ENCODE measurements around the gene ABCC1.

Gene ABCC1

DNA sequence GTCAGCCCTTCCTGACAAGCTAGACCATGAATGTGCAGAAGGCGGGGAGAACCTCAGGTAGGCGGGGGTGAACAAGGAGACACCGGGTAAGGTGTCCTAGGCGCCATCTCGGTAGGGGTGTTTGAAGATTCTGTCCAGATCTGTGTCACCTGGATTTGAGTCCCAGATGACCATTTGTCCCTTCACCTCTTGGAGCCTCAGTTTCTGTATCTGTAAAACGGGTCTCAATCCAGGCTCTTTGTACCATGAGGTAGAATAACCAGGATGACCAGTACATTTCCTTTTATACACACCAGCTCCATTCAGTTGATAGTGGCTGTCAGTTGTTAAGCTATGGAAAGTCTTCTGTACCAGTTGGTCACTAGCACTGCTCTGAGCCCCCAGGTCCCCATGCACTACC, 187.2 kb downstream of the ABCC1 start:
- Histone ChIP-seq H4K20me1 (peaks cover 0 to 20% (median 0%) of the 10 kb centered on the region in 11 experiments; a peak in 1 of 22 replicates), H3K27ac (no peak overlapping the region), H3K27me3 (no peaks in the 10 kb centered on the region), H3K4me2 (no peak overlapping the region), H3K4me1 (peaks cover 0 to 19% (median 15%) of the 10 kb centered on the region in 10 experiments; a peak in 17 of 20 replicates), H3K9ac (no peak overlapping the region), H3K4me3 (no peak overlapping the region), H3K9me3 (replicated peaks in 1 of 11) (no peaks in the 10 kb centered on the region; a peak in 1 of 22 replicates), H3K36me3 (peaks cover 100% of the 10 kb centered on the region in 11 experiments)
- TF ChIP-seq Cebpa-rat (IDR thresholded peaks at IDR 0.05): no peak

DNA sequence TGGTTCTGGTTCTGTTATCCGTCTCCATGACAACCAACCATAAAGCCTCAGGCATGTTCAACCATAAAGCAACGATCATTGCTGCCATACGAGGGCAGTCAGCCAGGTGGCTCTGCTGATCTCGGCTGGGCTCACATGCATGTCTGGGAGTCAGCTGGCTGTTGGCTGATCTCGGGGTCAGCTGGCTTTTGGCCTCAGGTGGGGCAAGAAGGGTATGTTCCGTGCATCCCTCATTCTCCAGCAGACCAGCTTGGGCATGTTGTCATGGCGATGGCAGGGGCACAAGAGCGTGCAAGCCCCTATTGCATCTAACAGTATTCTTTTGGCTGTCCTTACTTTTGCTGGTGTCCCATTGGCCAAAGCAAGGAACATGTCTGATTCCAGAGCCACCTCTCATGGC, 187.7 kb downstream of the ABCC1 start:
- Histone ChIP-seq H3K4me3 (no peak overlapping the region), H3K36me3 (peaks cover 98 to 100% (median 98%) of the 10 kb centered on the region in 11 experiments), H3K27me3 (no peaks in the 10 kb centered on the region), H4K20me1 (peaks cover 0 to 15% (median 0%) of the 10 kb centered on the region in 11 experiments; a peak in 1 of 22 replicates), H3K4me1 (peaks cover 0 to 24% (median 19%) of the 10 kb centered on the region in 10 experiments; a peak in 17 of 20 replicates), H3K9ac (no peak overlapping the region), H3K9me3 (replicated peaks in 1 of 11) (no peaks in the 10 kb centered on the region; a peak in 1 of 22 replicates), H3K27ac (no peak overlapping the region), H3K4me2 (no peak overlapping the region)
- TF ChIP-seq Cebpa-rat (IDR thresholded peaks at IDR 0.05): no peak

DNA sequence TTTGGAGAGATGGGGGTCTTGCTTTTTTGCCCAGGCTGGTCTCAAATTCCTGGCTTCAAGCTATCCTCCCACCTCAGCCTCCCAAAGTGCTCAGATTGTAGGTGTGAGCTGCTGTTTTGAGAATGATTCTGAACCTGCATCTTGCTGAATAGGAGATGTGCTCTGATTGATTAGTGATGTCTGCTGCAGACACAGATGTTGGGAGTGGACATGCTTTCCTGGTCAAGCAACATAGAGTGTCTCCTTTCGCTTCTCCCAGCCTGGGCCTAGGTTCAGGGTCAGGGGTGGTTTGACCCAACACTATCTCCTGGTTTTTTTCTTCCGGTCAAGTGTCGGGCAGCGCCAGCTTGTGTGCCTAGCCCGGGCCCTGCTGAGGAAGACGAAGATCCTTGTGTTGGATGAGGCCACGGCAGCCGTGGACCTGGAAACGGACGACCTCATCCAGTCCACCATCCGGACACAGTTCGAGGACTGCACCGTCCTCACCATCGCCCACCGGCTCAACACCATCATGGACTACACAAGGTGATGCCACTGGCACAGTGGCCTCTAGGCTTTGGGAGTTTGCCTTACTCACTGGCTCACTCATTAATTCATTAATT, 188.7 kb downstream of the ABCC1 start:
- Histone ChIP-seq H4K20me1 (peaks cover 0 to 15% (median 0%) of the 10 kb centered on the region in 11 experiments; a peak in 1 of 22 replicates), H3K27ac (no peak overlapping the region), H3K9ac (no peak overlapping the region), H3K4me3 (no peak overlapping the region), H3K9me3 (replicated peaks in 1 of 11) (no peaks in the 10 kb centered on the region; a peak in 1 of 22 replicates), H3K4me2 (no peak overlapping the region), H3K4me1 (peaks cover 9 to 35% (median 29%) of the 10 kb centered on the region in 10 experiments; a peak in 19 of 20 replicates), H3K27me3 (no peaks in the 10 kb centered on the region), H3K36me3 (peaks cover 94 to 100% (median 95%) of the 10 kb centered on the region in 11 experiments)
- TF ChIP-seq Cebpa-rat (IDR thresholded peaks at IDR 0.05): no peak

DNA sequence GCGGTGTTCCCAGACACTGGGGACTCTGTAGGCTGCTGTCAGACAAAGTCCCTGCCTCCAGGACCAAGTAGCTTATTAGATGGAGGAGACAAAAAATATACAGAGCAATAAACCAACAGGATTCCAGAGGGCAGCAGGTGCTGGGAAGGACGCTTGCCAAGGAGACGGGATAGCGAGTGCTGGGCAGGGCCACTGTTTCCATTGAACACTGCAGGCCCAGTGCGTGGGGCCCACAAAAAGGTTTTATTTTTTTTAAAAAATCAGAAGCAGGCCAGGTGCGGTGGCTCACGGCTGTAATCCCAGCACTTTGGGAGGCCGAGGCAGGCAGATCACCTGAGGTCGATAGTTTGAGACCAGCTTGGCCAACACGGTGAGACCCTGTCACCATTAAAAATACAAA, 189.6 kb downstream of the ABCC1 start:
- Histone ChIP-seq H3K4me3 (no peak overlapping the region), H3K4me2 (no peak overlapping the region), H3K27me3 (no peaks in the 10 kb centered on the region), H3K9ac (no peak overlapping the region), H4K20me1 (peaks cover 0 to 9% (median 0%) of the 10 kb centered on the region in 11 experiments; a peak in 1 of 22 replicates), H3K4me1 (peaks cover 12 to 44% (median 39%) of the 10 kb centered on the region in 10 experiments; a peak in 19 of 20 replicates), H3K9me3 (replicated peaks in 1 of 11) (no peaks in the 10 kb centered on the region; a peak in 1 of 22 replicates), H3K36me3 (peaks cover 90 to 99% (median 92%) of the 10 kb centered on the region in 11 experiments), H3K27ac (no peak overlapping the region)
- TF ChIP-seq Cebpa-rat (IDR thresholded peaks at IDR 0.05): no peak

DNA sequence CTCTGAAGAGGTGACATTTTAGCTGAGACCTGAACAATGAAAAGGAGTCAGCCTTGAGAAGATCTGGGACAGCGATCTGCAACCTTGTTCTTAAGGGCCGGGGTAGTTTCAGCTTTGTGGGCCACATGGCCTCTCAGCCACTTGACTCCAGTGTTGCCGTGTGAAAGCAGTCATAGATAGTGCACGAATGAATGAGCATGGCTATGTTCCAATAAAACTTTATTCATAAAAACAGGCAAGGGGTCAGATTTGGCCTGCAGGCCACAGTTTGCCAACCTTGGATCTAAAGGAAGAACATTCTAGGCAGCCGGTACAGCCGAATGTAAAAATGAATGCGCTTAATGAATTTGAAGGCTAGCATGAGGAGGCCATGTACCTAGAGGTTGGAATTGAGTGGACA, 190.4 kb downstream of the ABCC1 start:
- Histone ChIP-seq H3K9me3 (replicated peaks in 1 of 11) (no peaks in the 10 kb centered on the region; a peak in 1 of 22 replicates), H3K36me3 (peaks cover 89 to 98% (median 92%) of the 10 kb centered on the region in 11 experiments), H3K4me3 (no peak overlapping the region), H3K27me3 (no peaks in the 10 kb centered on the region), H3K27ac (no peak overlapping the region), H3K4me1 (peaks cover 12 to 49% (median 45%) of the 10 kb centered on the region in 10 experiments; a peak in 19 of 20 replicates), H4K20me1 (peaks cover 0 to 2% (median 0%) of the 10 kb centered on the region in 11 experiments; a peak in 1 of 22 replicates), H3K9ac (no peak overlapping the region), H3K4me2 (no peak overlapping the region)
- no peak for TF ChIP-seq Cebpa-rat (IDR thresholded peaks at IDR 0.05)

DNA sequence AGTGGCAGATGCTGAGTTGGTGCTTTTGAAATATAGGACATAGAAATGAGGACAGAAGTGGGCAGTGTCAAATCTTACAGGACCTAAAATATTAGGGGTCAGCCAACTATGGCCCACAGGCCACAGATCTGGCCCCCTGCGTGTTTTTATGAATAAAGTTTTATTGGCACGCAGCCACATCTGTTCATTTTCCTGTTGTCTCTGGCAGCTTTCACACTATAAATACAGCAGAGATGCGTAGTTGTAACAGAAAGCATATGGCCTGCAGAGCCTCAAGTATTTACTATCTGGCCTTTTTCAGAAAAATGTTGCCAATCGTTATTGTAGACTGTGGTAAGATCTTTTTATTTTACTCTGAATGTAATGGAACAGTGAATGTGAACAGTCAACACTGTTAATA, 191.1 kb downstream of the ABCC1 start:
- Histone ChIP-seq H3K36me3 (peaks cover 87 to 98% (median 92%) of the 10 kb centered on the region in 11 experiments), H3K27me3 (no peaks in the 10 kb centered on the region), H3K4me1 (peaks cover 12 to 54% (median 45%) of the 10 kb centered on the region in 10 experiments; a peak in 19 of 20 replicates), H3K9me3 (replicated peaks in 1 of 11) (no peaks in the 10 kb centered on the region; a peak in 1 of 22 replicates), H4K20me1 (peaks cover 0 to 6% (median 0%) of the 10 kb centered on the region in 11 experiments; a peak in 1 of 22 replicates), H3K27ac (no peak overlapping the region), H3K4me2 (peak overlapping the region in 8 of 11 experiments; percentile 41 to 80 (median 67); a peak in 13 of 22 replicates), H3K4me3 (no peak overlapping the region), H3K9ac (no peak overlapping the region)
- TF ChIP-seq Cebpa-rat (IDR thresholded peaks at IDR 0.05): no peak

DNA sequence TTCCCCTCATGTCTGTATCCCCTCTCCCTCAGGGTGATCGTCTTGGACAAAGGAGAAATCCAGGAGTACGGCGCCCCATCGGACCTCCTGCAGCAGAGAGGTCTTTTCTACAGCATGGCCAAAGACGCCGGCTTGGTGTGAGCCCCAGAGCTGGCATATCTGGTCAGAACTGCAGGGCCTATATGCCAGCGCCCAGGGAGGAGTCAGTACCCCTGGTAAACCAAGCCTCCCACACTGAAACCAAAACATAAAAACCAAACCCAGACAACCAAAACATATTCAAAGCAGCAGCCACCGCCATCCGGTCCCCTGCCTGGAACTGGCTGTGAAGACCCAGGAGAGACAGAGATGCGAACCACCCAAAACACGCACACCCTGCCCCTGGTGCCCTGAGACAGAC, 191.7 kb downstream of the ABCC1 start:
- peak overlapping the region in 4 of 11 experiments; percentile 14 to 48 (median 42); a peak in 6 of 22 replicates for H3K27ac ChIP-seq
- H3K9ac ChIP-seq: peak overlapping the region in 3 of 11 experiments; percentile 0 to 32 (median 25); a peak in 1 of 22 replicates
- peak overlapping the region in 9 of 11 experiments; percentile 21 to 80 (median 66); a peak in 17 of 22 replicates for H3K4me2 ChIP-seq
- peaks cover 85 to 98% (median 90%) of the 10 kb centered on the region in 11 experiments for H3K36me3 ChIP-seq
- H3K4me3 ChIP-seq: no peak overlapping the region
- no peaks in the 10 kb centered on the region; a peak in 1 of 22 replicates for H3K9me3 ChIP-seq (replicated peaks in 1 of 11)
- peaks cover 12 to 60% (median 50%) of the 10 kb centered on the region in 10 experiments; a peak in 19 of 20 replicates for H3K4me1 ChIP-seq
- H4K20me1 ChIP-seq: peaks cover 0 to 12% (median 0%) of the 10 kb centered on the region in 11 experiments; a peak in 3 of 22 replicates
- H3K27me3 ChIP-seq: no peaks in the 10 kb centered on the region
- TF ChIP-seq Cebpa-rat (IDR thresholded peaks at IDR 0.05): no peak

DNA sequence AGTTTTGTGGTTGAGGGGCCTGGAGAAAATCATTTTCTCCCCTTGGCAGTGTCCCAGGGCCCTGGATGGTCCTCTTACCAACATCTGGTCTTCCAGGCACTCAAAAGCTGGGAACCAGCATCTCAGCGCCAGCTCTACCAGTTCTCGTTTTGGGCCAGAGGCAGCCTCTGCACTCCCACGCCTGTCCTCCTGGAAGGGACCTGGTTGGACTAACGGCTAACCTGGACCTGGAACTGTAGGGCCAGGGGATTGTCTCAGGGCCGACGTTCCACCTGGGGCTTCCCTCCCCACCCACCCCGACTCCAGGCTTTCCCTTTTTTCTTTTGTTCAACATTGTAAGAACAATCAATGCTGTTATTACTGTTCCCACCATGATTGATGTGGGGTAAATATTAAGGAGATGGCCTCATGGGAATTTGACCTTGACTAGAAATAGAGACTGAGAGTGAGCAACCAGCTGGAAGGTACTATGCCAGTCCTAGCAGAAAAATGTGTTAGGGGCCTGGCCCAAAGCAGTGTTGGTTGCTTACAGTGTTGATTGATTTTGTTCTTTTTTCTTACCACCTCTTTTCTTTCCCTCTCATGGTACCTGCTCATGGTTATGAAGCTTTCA, 192.5 kb downstream of the ABCC1 start:
- TF ChIP-seq Cebpa-rat (IDR thresholded peaks at IDR 0.05): no peak
- Histone ChIP-seq H4K20me1 (peaks cover 0 to 19% (median 4%) of the 10 kb centered on the region in 11 experiments; a peak in 6 of 22 replicates), H3K36me3 (peaks cover 80 to 98% (median 84%) of the 10 kb centered on the region in 11 experiments), H3K27me3 (no peaks in the 10 kb centered on the region), H3K27ac (peak overlapping the region in 4 of 11 experiments; percentile 11 to 74 (median 49); a peak in 5 of 22 replicates), H3K4me3 (no peak overlapping the region), H3K4me2 (peak overlapping the region in 9 of 11 experiments; percentile 41 to 80 (median 68); a peak in 16 of 22 replicates), H3K4me1 (peaks cover 12 to 67% (median 57%) of the 10 kb centered on the region in 10 experiments; a peak in 19 of 20 replicates), H3K9me3 (replicated peaks in 1 of 11) (no peaks in the 10 kb centered on the region; a peak in 1 of 22 replicates), H3K9ac (peak overlapping the region in 1 of 11 experiments; percentile 26; a peak in 2 of 22 replicates)

Measured in BLaER1 treated with 17β-estradiol and CSF1 and Interleukin-3, amounts not matched to agents 10 nM and 100 nM (cell line).